Endothelial cell of umbilical vein (primary cell): ENCODE results near the gene STK38. TPM values are rescaled to one million over a fixed set of nuclear protein-coding genes. Genes with fewer than 3 reads are reported as not detected.

Experiments
- BruUV-seq: library from RNA; stranded (reverse); fragments of 400-500 nt; replicated peaks from 2 replicates; lab custom pipeline; 2021; lab: Mats Ljungman, UMichigan
- CTCF ChIA-PET: fragments of 300-600, 350-600 bp; sonication (Branson Sonifier 250); formaldehyde crosslinking; loops from one replicate; lab custom pipeline; 2021; ENCODE audit warnings: antibody characterized with exemption, inconsistent platforms; lab: Charles Lee
- POLR2A ChIA-PET: fragments of 300-600, 350-600 bp; sonication (Branson Sonifier 250); formaldehyde crosslinking; loops from one replicate; lab custom pipeline; 2021; ENCODE audit warnings: antibody characterized with exemption, inconsistent platforms; lab: Charles Lee
- DNase-seq: peaks from one replicate; pipeline ENCODE4 v3.0.0-alpha.2; 2011; ENCODE audit warnings: low read depth, low spot score
- FAIRE-seq: peaks from 2 replicates; lab custom pipeline; 2011; peaks lifted over from hg19 to GRCh38; lab: Jason Lieb, UNC
- H2AFZ ChIP-seq: 2 replicates; pipeline ENCODE4 v1.6.0; 2012; ENCODE audit warnings: low read depth, low read length, control low read depth, inconsistent platforms
- H3K27ac ChIP-seq: 2 replicates; pipeline ENCODE4 v1.5.1; 2011; ENCODE audit warnings: low read depth, mild to moderate bottlenecking, control low read depth, low read length, moderate library complexity; ENCODE audit not compliant: insufficient read depth
- H3K27me3 ChIP-seq, 2 experiments: 2 replicates each; pipeline versions ENCODE4 v1.6.0 to v1.6.1; 2011; ENCODE audit warnings: low read length in 2 of 2, mixed read lengths in 1 of 2; ENCODE audit not compliant: control insufficient read depth in 2 of 2, insufficient read depth in 2 of 2
- H3K36me3 ChIP-seq, 2 experiments: 2 replicates in 1 of 2; 3 replicates in 1 of 2; pipeline ENCODE4 v1.5.1; 2011; ENCODE audit warnings: low read length in 2 of 2, mild to moderate bottlenecking in 1 of 2, moderate library complexity in 1 of 2; ENCODE audit not compliant: control insufficient read depth in 2 of 2, insufficient read depth in 2 of 2; ENCODE audit errors: extremely low read depth in 1 of 2
- H3K4me1 ChIP-seq: 3 replicates; pipeline ENCODE4 v1.5.1; 2011; ENCODE audit warnings: mild to moderate bottlenecking, low read length; ENCODE audit not compliant: control insufficient read depth, insufficient read depth; ENCODE audit errors: extremely low read depth
- H3K4me2 ChIP-seq: 2 replicates; pipeline ENCODE4 v1.6.1; 2011; ENCODE audit warnings: low read length, control low read depth, mixed read lengths; ENCODE audit not compliant: insufficient read depth
- H3K4me3 ChIP-seq, 3 experiments: fragments of 200-600 bp in 1 of 3; sonication (generic), shearing (Covaris generic) in 1 of 3; replicated peaks in 1 of 3; 2 replicates each; pipeline ENCODE4 v1.5.1; 2011 to 2016; ENCODE audit warnings: control low read depth in 3 of 3, low read length in 3 of 3, mild to moderate bottlenecking in 2 of 3, inconsistent platforms in 1 of 3, low read depth in 1 of 3, moderate library complexity in 1 of 3; ENCODE audit not compliant: insufficient read depth in 1 of 3
- H3K79me2 ChIP-seq: 2 replicates; pipeline ENCODE4 v1.6.0; 2012; ENCODE audit warnings: low read length, inconsistent platforms; ENCODE audit not compliant: control insufficient read depth, insufficient read depth
- H3K9ac ChIP-seq: replicated peaks from 2 replicates; pipeline ENCODE3; 2011; ENCODE audit warnings: low read length, control low read depth; ENCODE audit not compliant: insufficient read depth; ENCODE audit errors: extremely low read depth
- H3K9me1 ChIP-seq: replicated peaks from 3 replicates; pipeline ENCODE4 v1.6.0; 2011; ENCODE audit warnings: mild to moderate bottlenecking, low read length; ENCODE audit not compliant: control insufficient read depth, insufficient read depth; ENCODE audit errors: extremely low read depth
- H3K9me3 ChIP-seq: replicated peaks from 2 replicates; pipeline ENCODE4 v1.5.1; 2012; ENCODE audit warnings: low read length, inconsistent platforms; ENCODE audit not compliant: control insufficient read depth, insufficient read depth
- H4K20me1 ChIP-seq: replicated peaks from 2 replicates; pipeline ENCODE3; 2011; ENCODE audit warnings: mild to moderate bottlenecking, low read length; ENCODE audit not compliant: control insufficient read depth, insufficient read depth; ENCODE audit errors: extremely low read depth
- EZH2 ChIP-seq: IDR thresholded peaks from 2 replicates; pipeline ENCODE4 v1.6.1; 2012; ENCODE audit warnings: borderline replicate concordance, low read depth, mild to moderate bottlenecking, moderate library complexity, low read length, inconsistent platforms; ENCODE audit not compliant: severe bottlenecking
- FOS ChIP-seq: IDR thresholded peaks from 2 replicates; pipeline ENCODE4 v1.6.1; 2011; ENCODE audit warnings: mild to moderate bottlenecking, low read length, moderate library complexity, borderline replicate concordance; ENCODE audit not compliant: insufficient read depth
- GATA2 ChIP-seq: IDR thresholded peaks from 2 replicates; pipeline ENCODE4 v1.7.0; 2011; ENCODE audit warnings: low read depth, mild to moderate bottlenecking, moderate library complexity, mixed read lengths, low read length; ENCODE audit not compliant: insufficient read length, insufficient read depth
- JUN ChIP-seq: IDR thresholded peaks from 2 replicates; pipeline ENCODE4 v1.6.1; 2011; ENCODE audit warnings: borderline replicate concordance, low read depth; ENCODE audit not compliant: insufficient read length, insufficient read depth
- MAX ChIP-seq: IDR thresholded peaks from 2 replicates; pipeline ENCODE4 v1.6.1; 2011; ENCODE audit not compliant: insufficient read depth, insufficient read length
- MYC ChIP-seq: IDR thresholded peaks from one replicate; pipeline ENCODE4 v1.6.1; 2011; ENCODE audit warnings: mild to moderate bottlenecking, low read depth, low read length
- POLR2A ChIP-seq: IDR thresholded peaks from 2 replicates; pipeline ENCODE4 v1.6.1; 2012; ENCODE audit warnings: low read depth, mild to moderate bottlenecking, control low read depth, low read length
- POLR2AphosphoS5 ChIP-seq: IDR thresholded peaks from 2 replicates; pipeline ENCODE4 v1.6.1; 2012; ENCODE audit warnings: low read depth, mild to moderate bottlenecking, control low read depth, low read length, moderate library complexity; ENCODE audit not compliant: insufficient read depth
- dilution Hi-C: fragments of 300-500 bp; cut with MboI; formaldehyde crosslinking; loops from one replicate; pipeline ENCODE4 v1.15.0; 2019; ENCODE audit warnings: low sequenced_read_pairs; ENCODE audit not compliant: extremely low pct_ligation_motif_present
- intact Hi-C: fragments of 100-400 bp; cut with micrococcal nuclease; formaldehyde crosslinking; loops from one replicate; pipeline ENCODE4 v1.10.0; 2022
- polyA plus RNA-seq, 4 experiments: library from polyadenylated mRNA; depleted of rRNA in 3 of 4; stranded (reverse) in 3 of 4; unstranded in 1 of 4; fragments of >200 nt; gene quantifications; 2 replicates each; pipeline versions ENCODE4 v1.2.1 to v1.2.3, GENCODE V29; 2011 to 2012; ENCODE audit warnings: missing spikeins in 1 of 4
- total RNA-seq: library from RNA; stranded (reverse); gene quantifications from 2 replicates; pipeline ENCODE4 v1.2.3, GENCODE V29; 2021
- TF ChIP-seq, protein P1 (sequence below), 2 donors: IDR thresholded peaks; 1 replicate in 1 of 2; 2 replicates in 1 of 2; pipeline ENCODE4 v1.5.1; 2011; ENCODE audit warnings: low read length in 2 of 2, mild to moderate bottlenecking in 2 of 2, moderate library complexity in 2 of 2, control low read depth in 1 of 2, inconsistent platforms in 1 of 2, low read depth in 1 of 2; ENCODE audit not compliant: insufficient read depth in 1 of 2; ENCODE audit errors: extremely low read depth in 1 of 2

STK38 gene
- total and polyA plus RNA-seq, 2 donors (not counting 3 experiments of a cell fraction or from before 2014, with no cell fraction given) = 10.1 to 30.3 TPM

GRCh38 chr6:36492092-36492491 is 55.2 kb downstream of the STK38 start:
- dilution Hi-C loops (no loop called here), intact Hi-C loops (no loop called here)
- Histone ChIP-seq H3K9ac (no peak overlapping the region), H3K36me3 (peaks cover 6 to 16% of the 10 kb centered on the region in 2 experiments), H2AFZ (no peak overlapping the region), H3K79me2 (no peaks in the 10 kb centered on the region), H3K4me2 (no peak overlapping the region), H3K27me3 (no peaks in the 10 kb centered on the region), H3K4me1 (no peaks in the 10 kb centered on the region), H3K9me3 (no peaks in the 10 kb centered on the region), H3K4me3 (no peak overlapping the region), H4K20me1 (no peaks in the 10 kb centered on the region), H3K9me1 (no peaks in the 10 kb centered on the region), H3K27ac (no peak overlapping the region)
- ChIA-PET POLR2A (no interaction called here), CTCF (interaction anchor here (1.7 kb wide), 1 partner anchor 30 kb away, joined by 4 read pairs; no protein-coding TSS in a partner anchor)
- DNase-seq (no peak), FAIRE-seq (no peak)
- no TSS peak for BruUV-seq
- TF ChIP-seq GATA2 = no peak
- no peak for TF ChIP-seq JUN
- TF ChIP-seq, protein P1, sequence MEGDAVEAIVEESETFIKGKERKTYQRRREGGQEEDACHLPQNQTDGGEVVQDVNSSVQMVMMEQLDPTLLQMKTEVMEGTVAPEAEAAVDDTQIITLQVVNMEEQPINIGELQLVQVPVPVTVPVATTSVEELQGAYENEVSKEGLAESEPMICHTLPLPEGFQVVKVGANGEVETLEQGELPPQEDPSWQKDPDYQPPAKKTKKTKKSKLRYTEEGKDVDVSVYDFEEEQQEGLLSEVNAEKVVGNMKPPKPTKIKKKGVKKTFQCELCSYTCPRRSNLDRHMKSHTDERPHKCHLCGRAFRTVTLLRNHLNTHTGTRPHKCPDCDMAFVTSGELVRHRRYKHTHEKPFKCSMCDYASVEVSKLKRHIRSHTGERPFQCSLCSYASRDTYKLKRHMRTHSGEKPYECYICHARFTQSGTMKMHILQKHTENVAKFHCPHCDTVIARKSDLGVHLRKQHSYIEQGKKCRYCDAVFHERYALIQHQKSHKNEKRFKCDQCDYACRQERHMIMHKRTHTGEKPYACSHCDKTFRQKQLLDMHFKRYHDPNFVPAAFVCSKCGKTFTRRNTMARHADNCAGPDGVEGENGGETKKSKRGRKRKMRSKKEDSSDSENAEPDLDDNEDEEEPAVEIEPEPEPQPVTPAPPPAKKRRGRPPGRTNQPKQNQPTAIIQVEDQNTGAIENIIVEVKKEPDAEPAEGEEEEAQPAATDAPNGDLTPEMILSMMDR (IDR thresholded peaks at IDR 0.05; ENCODE audit: extremely low read depth in 1 of 2, insufficient read depth in 1 of 2, low read depth in 1 of 2, low read length in 2 of 2) = no peak
- TF ChIP-seq FOS = no peak
- TF ChIP-seq POLR2AphosphoS5 = no peak
- no peak for TF ChIP-seq EZH2
- TF ChIP-seq POLR2A = no peak
- TF ChIP-seq MYC = no peak
- no peak for TF ChIP-seq MAX
